H9 (cell line): ENCODE results near the gene ZNRF1. TPM values are rescaled to one million over a fixed set of nuclear protein-coding genes. Genes with fewer than 3 reads are reported as not detected.

ENCODE experiments used
- DNase-seq: peaks from one replicate; pipeline ENCODE4 v3.0.0-alpha.2; 2017
- H2AFZ ChIP-seq: one replicate; pipeline ENCODE4 v1.6.1; 2013; ENCODE audit warnings: mild to moderate bottlenecking, low read length, control low read depth, moderate library complexity
- H2AK5ac ChIP-seq: 2 replicates; pipeline ENCODE4 v1.6.1; 2013; ENCODE audit warnings: low read length, control low read depth, mixed read lengths; ENCODE audit not compliant: insufficient read length
- H2BK120ac ChIP-seq: one replicate; pipeline ENCODE4 v1.6.1; 2013; ENCODE audit warnings: low read depth, mild to moderate bottlenecking, low read length, control low read depth, inconsistent platforms; ENCODE audit not compliant: poor library complexity, severe bottlenecking
- H2BK12ac ChIP-seq: 2 replicates; pipeline ENCODE4 v1.6.1; 2013; ENCODE audit warnings: low read length, control low read depth, mixed read lengths, low read depth; ENCODE audit not compliant: insufficient read length
- H2BK15ac ChIP-seq: 2 replicates; pipeline ENCODE4 v1.6.1; 2013; ENCODE audit warnings: low read depth, low read length, control low read depth
- H2BK20ac ChIP-seq: one replicate; pipeline ENCODE4 v1.6.1; 2013; ENCODE audit warnings: low read depth, mild to moderate bottlenecking, low read length, control low read depth, inconsistent platforms; ENCODE audit not compliant: poor library complexity, severe bottlenecking
- H2BK5ac ChIP-seq: 2 replicates; pipeline ENCODE4 v1.6.1; 2013; ENCODE audit warnings: low read length, control low read depth, mixed read lengths; ENCODE audit not compliant: insufficient read length
- H3K14ac ChIP-seq: 2 replicates; pipeline ENCODE4 v1.6.1; 2013; ENCODE audit warnings: low read length, control low read depth; ENCODE audit not compliant: insufficient read depth
- H3K18ac ChIP-seq: 2 replicates; pipeline ENCODE4 v1.6.1; 2013; ENCODE audit warnings: low read depth, mild to moderate bottlenecking, mixed read lengths, low read length, control low read depth; ENCODE audit not compliant: insufficient read length
- H3K23ac ChIP-seq: 2 replicates; pipeline ENCODE4 v1.6.1; 2013; ENCODE audit warnings: low read length, control low read depth, mixed read lengths, low read depth; ENCODE audit not compliant: insufficient read length
- H3K23me2 ChIP-seq: 2 replicates; pipeline ENCODE4 v1.6.1; 2013; ENCODE audit warnings: low read depth, mild to moderate bottlenecking, mixed read lengths, low read length, control low read depth; ENCODE audit not compliant: insufficient read length, poor library complexity, severe bottlenecking
- H3K27ac ChIP-seq: 2 replicates; pipeline ENCODE4 v1.5.1; 2013; ENCODE audit warnings: low read length, control low read depth, mixed read lengths, low read depth; ENCODE audit not compliant: insufficient read length
- H3K27me3 ChIP-seq: 2 replicates; pipeline ENCODE4 v1.6.1; 2013; ENCODE audit warnings: low read length, control low read depth, inconsistent platforms; ENCODE audit not compliant: insufficient read depth
- H3K4ac ChIP-seq: 2 replicates; pipeline ENCODE4 v1.6.1; 2013; ENCODE audit warnings: low read depth, mild to moderate bottlenecking, control low read depth, inconsistent platforms, low read length, moderate library complexity
- H3K4me1 ChIP-seq: 2 replicates; pipeline ENCODE4 v1.6.1; 2013; ENCODE audit warnings: low read length, control low read depth, inconsistent platforms; ENCODE audit not compliant: insufficient read depth
- H3K4me2 ChIP-seq: 2 replicates; pipeline ENCODE4 v1.6.1; 2013; ENCODE audit warnings: low read length, control low read depth, mixed read lengths; ENCODE audit not compliant: insufficient read length, insufficient read depth
- H3K56ac ChIP-seq: 2 replicates; pipeline ENCODE4 v1.6.1; 2013; ENCODE audit warnings: low read depth, mild to moderate bottlenecking, mixed read lengths, low read length, control low read depth; ENCODE audit not compliant: insufficient read length
- H3K79me1 ChIP-seq: 2 replicates; pipeline ENCODE4 v1.6.1; 2013; ENCODE audit warnings: low read depth, mild to moderate bottlenecking, moderate library complexity, low read length, control low read depth, inconsistent platforms; ENCODE audit not compliant: insufficient read depth, poor library complexity, severe bottlenecking
- H3K79me2 ChIP-seq: 2 replicates; pipeline ENCODE4 v1.6.1; 2013; ENCODE audit warnings: low read length, control low read depth, inconsistent platforms; ENCODE audit not compliant: insufficient read depth
- H3K9ac ChIP-seq: 2 replicates; pipeline ENCODE4 v1.6.1; 2013; ENCODE audit warnings: low read length, control low read depth, mixed read lengths; ENCODE audit not compliant: insufficient read length; ENCODE audit errors: extremely low read depth
- H3K9me3 ChIP-seq: one replicate; pipeline ENCODE4 v1.6.1; 2013; ENCODE audit warnings: low read depth, low read length, inconsistent platforms; ENCODE audit not compliant: control insufficient read depth
- H3T11ph ChIP-seq: one replicate; pipeline ENCODE4 v1.6.1; 2013; ENCODE audit warnings: mild to moderate bottlenecking, low read length, control low read depth, inconsistent platforms
- H4K20me1 ChIP-seq: one replicate; pipeline ENCODE4 v1.6.1; 2013; ENCODE audit not compliant: control insufficient read depth, insufficient read length, insufficient read depth
- H4K5ac ChIP-seq: 2 replicates; pipeline ENCODE4 v1.6.1; 2013; ENCODE audit warnings: low read depth, mild to moderate bottlenecking, mixed read lengths, low read length, control low read depth; ENCODE audit not compliant: insufficient read length
- H4K8ac ChIP-seq: replicated peaks from 2 replicates; pipeline ENCODE4 v1.6.1; 2013; ENCODE audit warnings: low read length, control low read depth, mixed read lengths, low read depth; ENCODE audit not compliant: insufficient read length
- H4K91ac ChIP-seq: 2 replicates; pipeline ENCODE4 v1.6.1; 2013; ENCODE audit warnings: low read depth, mild to moderate bottlenecking, moderate library complexity, mixed read lengths, low read length, control low read depth; ENCODE audit not compliant: insufficient read length
- H3K27ac Mint-ChIP-seq, 3 experiments: 2 replicates in 2 of 3; 3 replicates in 1 of 3; pipeline ENCODE4 v1.8.0; 2020 to 2021; ENCODE audit warnings: mixed read lengths in 3 of 3, mild to moderate bottlenecking in 1 of 3, moderate library complexity in 1 of 3
- H3K27me3 Mint-ChIP-seq: 2 replicates; pipeline ENCODE4 v1.8.0; 2021; ENCODE audit warnings: low read depth, mild to moderate bottlenecking, moderate library complexity, mixed read lengths
- H3K36me3 Mint-ChIP-seq, 3 experiments: 2 replicates in 2 of 3; 3 replicates in 1 of 3; pipeline ENCODE4 v1.8.0; 2020 to 2021; ENCODE audit warnings: low read depth in 3 of 3, mixed read lengths in 3 of 3; ENCODE audit not compliant: insufficient read depth in 1 of 3
- H3K4me1 Mint-ChIP-seq, 2 experiments: 2 replicates each; pipeline ENCODE4 v1.8.0; 2020; ENCODE audit warnings: mixed read lengths in 2 of 2
- H3K4me3 Mint-ChIP-seq, 2 experiments: 2 replicates in 1 of 2; 3 replicates in 1 of 2; pipeline ENCODE4 v1.8.0; 2020 to 2021; ENCODE audit warnings: mild to moderate bottlenecking in 2 of 2, mixed read lengths in 2 of 2, moderate library complexity in 1 of 2
- H3K9me3 Mint-ChIP-seq, 2 experiments: 2 replicates in 1 of 2; 3 replicates in 1 of 2; pipeline ENCODE4 v1.8.0; 2020; ENCODE audit warnings: mild to moderate bottlenecking in 2 of 2, mixed read lengths in 2 of 2, moderate library complexity in 1 of 2
- WGBS: extraction: QIAGEN DNeasy Blood & Tissue Kit; methylation state at CpG from one replicate; pipeline ENCODE4 v1.1.7; 2013; ENCODE audit warnings: missing lambda C conversion rate, low lambda C conversion rate, mixed read lengths; ENCODE audit not compliant: insufficient read length; ENCODE audit errors: extremely low coverage; 5-methylcytosine and 5-hydroxymethylcytosine counted together
- total RNA-seq: library from RNA; stranded (reverse); gene quantifications from 2 replicates; pipeline ENCODE4 v1.2.1, GENCODE V29; 2021
- TF ChIP-seq, protein P1 (sequence below): fragments of 200-600 bp; sonication (generic); conservative IDR thresholded peaks from 3 replicates; pipeline ENCODE4 v1.8.0; 2021; ENCODE audit warnings: antibody characterized with exemption, mild to moderate bottlenecking

The ZNRF1 gene
- total RNA-seq, 1 experiment from 2014 or later, result 49.6 TPM

DNA sequence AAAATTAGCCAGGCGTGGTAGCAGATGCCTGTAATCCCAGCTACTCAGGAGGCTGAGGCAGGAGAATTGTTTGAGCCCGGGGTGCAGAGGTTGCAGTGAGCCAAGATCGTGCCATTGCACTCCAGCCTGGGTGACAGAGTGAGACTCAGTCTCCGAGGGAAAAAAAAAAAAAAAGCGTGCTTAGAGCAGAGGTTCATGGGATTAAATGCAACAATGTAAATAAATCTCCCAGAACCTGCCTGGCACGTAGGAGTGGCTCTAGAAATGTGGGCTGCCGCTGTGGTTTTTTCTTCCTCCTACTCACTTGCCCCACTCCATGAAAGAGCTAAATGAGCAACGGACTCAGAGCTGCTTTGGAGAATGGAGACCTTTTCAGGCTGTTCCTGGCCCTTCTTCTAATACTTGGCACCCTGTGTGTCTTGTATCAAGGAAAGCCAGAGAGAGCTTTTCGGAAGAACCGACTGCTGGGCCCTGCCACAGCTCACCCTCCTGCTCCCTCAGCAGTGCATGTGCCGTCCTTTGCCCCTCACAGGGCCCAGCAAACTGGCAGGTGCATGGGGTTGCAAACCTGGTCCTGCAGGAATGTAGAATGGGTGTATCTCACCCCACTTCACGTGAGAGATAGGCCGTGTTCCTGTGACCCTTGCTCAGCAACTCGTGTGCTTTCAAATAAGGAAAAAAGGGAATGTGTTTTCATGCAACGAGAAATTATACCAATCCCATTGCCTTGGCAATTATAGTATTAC, 65.8 kb downstream of the ZNRF1 start:
- H3K9ac ChIP-seq, result no peak overlapping the region
- H3K56ac ChIP-seq, result no peak overlapping the region
- H2BK120ac ChIP-seq, result no peak overlapping the region
- H2AK5ac ChIP-seq, result no peak overlapping the region
- no peak overlapping the region for H3T11ph ChIP-seq
- no peak overlapping the region for H2BK12ac ChIP-seq
- H4K20me1 ChIP-seq, result no peaks in the 10 kb centered on the region
- Mint-ChIP-seq H3K27ac (peak overlapping the region in 2 of 3 experiments; percentile 12 to 71; a peak in 1 of 7 replicates), H3K36me3 (peaks cover 0 to 3% (median 0%) of the 10 kb centered on the region in 3 experiments; a peak in 3 of 7 replicates), H3K9me3 (no peaks in the 10 kb centered on the region), H3K4me3 (no peak overlapping the region), H3K27me3 (no peaks in the 10 kb centered on the region; the same call in 1 of the 2 replicates), H3K4me1 (peaks cover 32 to 42% of the 10 kb centered on the region in 2 experiments)
- no peaks in the 10 kb centered on the region for H3K27me3 ChIP-seq
- H4K5ac ChIP-seq, result no peak overlapping the region
- H4K91ac ChIP-seq, result no peak overlapping the region
- H3K4ac ChIP-seq, result no peak overlapping the region
- H3K9me3 ChIP-seq, result no peaks in the 10 kb centered on the region
- TF ChIP-seq, protein P1, sequence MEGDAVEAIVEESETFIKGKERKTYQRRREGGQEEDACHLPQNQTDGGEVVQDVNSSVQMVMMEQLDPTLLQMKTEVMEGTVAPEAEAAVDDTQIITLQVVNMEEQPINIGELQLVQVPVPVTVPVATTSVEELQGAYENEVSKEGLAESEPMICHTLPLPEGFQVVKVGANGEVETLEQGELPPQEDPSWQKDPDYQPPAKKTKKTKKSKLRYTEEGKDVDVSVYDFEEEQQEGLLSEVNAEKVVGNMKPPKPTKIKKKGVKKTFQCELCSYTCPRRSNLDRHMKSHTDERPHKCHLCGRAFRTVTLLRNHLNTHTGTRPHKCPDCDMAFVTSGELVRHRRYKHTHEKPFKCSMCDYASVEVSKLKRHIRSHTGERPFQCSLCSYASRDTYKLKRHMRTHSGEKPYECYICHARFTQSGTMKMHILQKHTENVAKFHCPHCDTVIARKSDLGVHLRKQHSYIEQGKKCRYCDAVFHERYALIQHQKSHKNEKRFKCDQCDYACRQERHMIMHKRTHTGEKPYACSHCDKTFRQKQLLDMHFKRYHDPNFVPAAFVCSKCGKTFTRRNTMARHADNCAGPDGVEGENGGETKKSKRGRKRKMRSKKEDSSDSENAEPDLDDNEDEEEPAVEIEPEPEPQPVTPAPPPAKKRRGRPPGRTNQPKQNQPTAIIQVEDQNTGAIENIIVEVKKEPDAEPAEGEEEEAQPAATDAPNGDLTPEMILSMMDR, result no peak
- no peak overlapping the region for H3K18ac ChIP-seq
- no peak overlapping the region for H3K23ac ChIP-seq
- no peaks in the 10 kb centered on the region; the same call in 1 of the 2 replicates for H3K4me1 ChIP-seq
- peaks cover 6% of the 10 kb centered on the region for H3K79me1 ChIP-seq
- H2AFZ ChIP-seq, result no peak overlapping the region
- H3K79me2 ChIP-seq, result peaks cover 5% of the 10 kb centered on the region; the same call in 1 of the 2 replicates
- no peaks in the 10 kb centered on the region for H3K23me2 ChIP-seq
- no peak for DNase-seq
- H2BK15ac ChIP-seq, result no peak overlapping the region
- H3K14ac ChIP-seq, result no peak overlapping the region
- no CpG with 5 or more reads among the region's 15 CpGs for WGBS
- H2BK20ac ChIP-seq, result no peak overlapping the region
- no peak overlapping the region for H3K4me2 ChIP-seq
- H3K27ac ChIP-seq, result no peak overlapping the region
- H2BK5ac ChIP-seq, result no peak overlapping the region
- no peak overlapping the region for H4K8ac ChIP-seq
